ENCODE results near the gene TSPEAR. TPM values are rescaled to one million over a fixed set of nuclear protein-coding genes. Genes with fewer than 3 reads are reported as not detected.

Gene TSPEAR
- polyA plus RNA-seq, 12 donors, result 0.05 to 9.3 (median 0.18) TPM; not detected in 3

DNA sequence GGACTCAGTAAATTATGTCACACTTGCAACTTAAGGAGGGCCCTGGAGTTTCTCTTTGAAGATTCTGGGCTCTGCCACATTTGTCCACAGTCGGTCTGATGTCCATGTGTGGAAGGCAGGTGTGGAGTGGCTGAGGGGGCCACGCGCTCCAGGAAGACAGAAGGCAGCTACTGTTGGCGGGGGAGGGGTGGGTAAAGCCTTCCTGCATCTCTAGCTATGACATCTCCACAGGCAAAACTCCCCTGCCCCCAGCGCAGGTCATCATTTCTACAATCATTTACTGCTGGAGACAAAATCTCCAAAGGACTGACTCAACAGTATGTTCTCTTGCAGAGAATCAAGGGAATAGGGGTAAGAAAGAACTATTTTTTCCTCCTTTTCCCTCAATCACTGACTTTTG is 11.4 kb upstream of the TSPEAR start:
- no peak for DNase-seq

DNA sequence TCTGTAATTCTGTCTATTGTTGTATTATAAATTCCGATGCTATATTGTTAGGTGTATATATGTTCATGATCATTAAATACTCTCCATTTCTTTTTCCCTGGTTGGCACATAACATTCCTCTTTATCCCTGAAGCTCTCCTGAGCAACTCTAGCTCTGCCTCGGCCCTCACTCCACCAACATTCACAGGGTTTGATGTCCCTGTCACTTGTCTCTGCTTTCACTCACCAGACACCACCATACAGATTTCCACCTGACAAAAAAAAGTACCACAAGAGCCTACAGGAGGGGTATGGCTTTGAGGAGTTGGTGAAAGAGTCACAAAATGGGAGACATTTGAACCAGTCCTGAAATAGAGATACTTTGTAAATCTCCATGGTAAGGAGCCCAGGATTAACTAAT is 8.8 kb upstream of the TSPEAR start:
- DNase-seq, result no peak

DNA sequence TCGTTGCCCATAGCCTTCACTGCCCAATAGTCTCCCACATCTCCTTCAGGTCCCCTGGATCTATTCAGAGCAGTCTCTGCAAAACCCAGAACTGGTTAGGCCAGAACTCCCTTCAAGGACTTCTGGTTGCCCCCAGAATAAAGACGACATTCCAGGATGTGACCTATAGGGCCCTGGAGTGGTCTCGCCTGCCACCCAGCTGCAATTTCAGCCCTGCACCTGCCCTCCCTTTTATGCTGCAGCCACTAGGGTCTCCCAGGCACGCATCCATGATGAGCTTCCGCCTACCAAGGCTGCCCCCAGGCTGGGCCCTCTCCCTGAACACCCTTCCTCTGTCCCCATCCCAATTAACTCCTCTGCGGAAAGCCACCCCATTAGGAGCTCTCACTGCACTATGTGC is 7.2 kb upstream of the TSPEAR start:
- no peak for DNase-seq

DNA sequence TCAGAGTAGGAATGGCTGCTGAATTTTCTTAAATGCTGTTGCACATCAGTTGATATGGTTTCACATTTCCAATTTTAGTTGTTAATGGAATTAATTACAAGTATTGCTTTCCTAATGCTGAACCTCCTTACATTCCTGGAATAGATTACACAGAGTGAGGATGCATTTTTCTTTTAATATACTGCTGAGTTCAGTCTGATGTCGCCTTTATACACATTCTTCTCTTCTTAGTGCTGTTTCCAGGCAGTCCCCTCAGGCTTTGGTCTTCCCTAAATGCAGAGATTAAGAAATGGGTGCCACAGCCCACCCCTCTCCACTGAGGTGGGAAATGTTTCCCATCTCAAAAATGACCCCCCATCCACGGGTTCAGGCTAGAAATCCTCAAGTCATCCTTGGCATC is 6.7 kb upstream of the TSPEAR start:
- no peak for DNase-seq

DNA sequence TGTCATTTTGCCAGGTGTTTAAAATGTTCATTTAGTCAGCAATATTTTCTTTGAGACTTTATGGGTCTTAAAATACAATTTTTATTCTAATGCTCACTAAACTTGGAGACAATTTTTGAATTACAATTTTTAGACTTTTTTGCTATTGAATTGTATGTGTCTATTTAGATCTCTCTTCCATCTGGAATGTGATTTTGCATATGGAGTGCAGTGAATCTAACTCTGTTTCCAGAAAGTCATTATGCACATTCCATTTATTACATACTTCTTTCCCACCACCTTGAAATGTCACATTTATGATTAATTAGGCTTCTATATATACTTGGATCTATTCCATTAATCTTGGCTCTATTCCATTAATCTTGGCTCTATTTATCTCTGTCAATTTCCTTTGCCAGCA is 5.6 kb upstream of the TSPEAR start:
- DNase-seq, result no peak

DNA sequence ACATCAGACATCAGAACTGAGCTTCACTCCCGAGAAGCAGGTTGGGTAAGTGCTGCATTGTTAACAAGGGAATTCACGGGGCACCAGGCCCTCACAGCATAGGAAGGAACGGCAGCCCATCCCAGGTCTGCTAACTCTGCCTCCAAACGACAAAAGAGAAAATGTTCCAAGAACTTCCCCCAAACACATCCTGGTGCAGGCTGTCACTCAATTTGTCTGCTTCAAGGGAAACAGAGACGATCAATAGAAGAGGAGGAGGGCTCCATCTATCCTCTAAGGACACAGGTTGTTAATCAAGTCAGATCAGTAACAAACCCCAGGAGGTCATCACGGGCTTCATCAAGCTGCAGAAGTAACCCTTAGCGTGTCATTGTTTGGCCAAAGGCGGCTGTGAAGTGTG is 3.5 kb upstream of the TSPEAR start:
- DNase-seq, result no peak

DNA sequence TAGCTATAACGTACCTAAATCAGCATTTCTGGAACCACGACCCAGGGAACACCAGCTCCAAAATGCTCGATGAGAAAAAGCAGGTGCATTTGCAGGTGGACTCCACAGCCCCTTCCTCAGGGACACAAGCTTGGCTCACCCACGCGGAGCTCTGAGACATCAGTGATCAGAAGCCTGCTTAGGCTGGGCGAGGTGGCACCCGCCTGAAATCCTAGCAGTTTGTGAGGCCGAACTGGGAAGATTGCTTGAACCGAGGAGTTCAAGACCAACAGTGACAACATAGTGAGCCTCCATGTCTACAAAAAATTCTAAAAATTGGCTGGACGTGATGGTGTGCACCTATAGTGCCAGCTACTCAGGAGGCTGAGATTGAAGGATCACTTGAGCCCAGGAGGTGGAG is 2.5 kb upstream of the TSPEAR start:
- no peak for DNase-seq

DNA sequence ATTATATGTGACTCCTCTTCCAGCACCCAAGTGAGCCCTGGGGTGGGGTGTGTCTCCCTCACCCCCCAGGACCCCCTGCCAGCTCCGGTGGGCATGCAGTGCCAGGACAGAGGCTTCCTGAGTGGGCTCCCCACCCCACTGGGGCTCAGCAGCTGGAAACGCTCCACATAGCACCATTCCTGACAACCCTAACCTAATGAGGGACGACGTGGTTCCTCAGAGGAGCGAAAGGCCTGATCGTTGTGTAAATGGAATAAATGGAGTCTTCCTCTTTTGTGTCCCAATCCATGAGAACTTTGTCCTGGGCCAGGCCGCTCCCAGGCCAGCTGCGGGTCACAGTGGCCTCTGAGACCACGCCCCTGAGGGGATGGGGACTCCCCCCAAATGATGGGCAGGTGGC is 1.8 kb upstream of the TSPEAR start:
- DNase-seq, result no peak

DNA sequence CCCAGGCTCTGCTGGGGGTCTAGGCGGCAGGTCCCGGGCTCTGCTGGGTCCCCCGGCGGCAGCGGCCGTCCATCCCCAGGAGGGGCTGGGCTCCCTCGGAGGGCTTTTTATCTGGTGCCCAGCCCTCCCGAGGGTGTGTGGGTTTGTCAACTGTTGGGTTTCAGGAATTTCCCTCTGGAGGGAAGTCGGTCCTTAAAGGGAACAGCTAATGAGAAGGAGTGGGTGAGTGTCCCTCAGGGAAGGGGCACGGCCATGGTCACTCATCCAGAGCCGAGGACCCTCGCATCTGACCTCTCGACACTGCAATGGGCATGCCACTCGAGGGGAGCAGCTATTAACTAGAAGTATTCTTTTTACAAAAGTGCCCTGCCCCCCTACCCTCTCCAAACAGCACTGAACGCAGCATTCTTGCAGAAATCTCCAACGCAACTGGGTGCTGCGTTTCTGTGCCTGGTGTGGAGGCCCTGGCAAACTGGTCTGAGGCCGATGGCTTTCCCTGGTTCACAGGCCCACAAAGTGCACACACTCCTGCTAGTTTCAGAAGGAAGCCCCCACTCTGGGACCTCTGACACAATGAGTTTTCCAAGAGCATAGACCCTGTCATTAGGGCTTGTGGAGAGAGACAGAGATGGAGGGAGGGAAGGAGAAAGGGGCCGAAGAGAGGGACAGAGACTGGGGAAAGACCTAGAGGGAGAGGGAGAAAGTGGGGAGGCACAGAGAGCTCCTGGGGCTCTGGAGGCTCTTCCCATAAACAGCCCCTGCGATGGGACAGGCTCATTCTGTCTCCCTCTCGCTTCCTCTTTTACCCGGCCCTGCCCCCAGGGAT is 1.0 kb upstream of the TSPEAR start:
- DNase-seq, result no peak

DNA sequence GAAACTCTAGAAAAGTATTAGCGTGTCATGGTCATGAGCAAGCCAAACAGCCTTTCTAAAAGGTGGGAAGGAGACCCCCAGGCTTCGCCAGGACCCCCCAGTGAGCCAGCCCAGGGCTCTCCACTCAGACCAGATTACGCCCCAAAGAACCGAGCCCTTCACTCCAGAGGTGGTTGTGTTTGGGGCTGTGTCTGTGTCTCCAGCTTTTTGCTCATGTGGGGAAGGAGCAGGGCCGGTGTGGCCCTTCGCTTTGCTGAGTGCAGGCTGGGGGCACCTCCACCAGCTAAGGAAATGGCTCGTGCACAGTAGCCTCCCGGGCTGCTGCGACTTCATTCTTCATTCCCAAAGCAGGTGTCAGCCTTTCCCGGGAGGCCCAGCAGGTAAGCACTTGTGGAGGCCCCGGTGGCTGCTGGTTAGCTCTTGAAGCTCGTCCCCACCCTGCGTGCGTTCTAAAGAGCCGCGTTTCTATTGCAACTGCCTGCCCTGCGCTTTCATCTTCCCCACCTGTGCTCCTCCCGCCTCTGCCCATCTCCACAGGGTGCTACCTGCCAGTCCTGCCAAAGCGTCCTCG is 531 bp downstream of the TSPEAR start:
- DNase-seq, result no peak

DNA sequence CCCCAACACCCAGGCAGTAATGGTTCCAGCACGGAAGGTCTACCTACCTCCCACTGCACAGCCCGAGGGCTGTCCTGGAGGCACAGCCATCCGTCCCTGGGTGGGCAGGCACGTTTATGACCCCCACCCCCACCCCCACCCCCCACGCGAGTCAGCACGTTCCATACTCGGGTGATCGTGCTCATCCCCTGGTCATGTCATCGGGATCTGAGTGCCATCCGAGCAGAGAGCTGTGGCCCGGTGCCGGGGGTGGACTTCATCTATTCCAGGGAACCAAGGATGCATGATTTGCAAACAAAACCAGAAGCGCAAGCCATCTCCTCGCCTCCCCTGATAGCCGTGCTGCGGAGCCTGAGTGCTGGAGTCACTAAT is 1.1 kb downstream of the TSPEAR start:
- no peak for DNase-seq

DNA sequence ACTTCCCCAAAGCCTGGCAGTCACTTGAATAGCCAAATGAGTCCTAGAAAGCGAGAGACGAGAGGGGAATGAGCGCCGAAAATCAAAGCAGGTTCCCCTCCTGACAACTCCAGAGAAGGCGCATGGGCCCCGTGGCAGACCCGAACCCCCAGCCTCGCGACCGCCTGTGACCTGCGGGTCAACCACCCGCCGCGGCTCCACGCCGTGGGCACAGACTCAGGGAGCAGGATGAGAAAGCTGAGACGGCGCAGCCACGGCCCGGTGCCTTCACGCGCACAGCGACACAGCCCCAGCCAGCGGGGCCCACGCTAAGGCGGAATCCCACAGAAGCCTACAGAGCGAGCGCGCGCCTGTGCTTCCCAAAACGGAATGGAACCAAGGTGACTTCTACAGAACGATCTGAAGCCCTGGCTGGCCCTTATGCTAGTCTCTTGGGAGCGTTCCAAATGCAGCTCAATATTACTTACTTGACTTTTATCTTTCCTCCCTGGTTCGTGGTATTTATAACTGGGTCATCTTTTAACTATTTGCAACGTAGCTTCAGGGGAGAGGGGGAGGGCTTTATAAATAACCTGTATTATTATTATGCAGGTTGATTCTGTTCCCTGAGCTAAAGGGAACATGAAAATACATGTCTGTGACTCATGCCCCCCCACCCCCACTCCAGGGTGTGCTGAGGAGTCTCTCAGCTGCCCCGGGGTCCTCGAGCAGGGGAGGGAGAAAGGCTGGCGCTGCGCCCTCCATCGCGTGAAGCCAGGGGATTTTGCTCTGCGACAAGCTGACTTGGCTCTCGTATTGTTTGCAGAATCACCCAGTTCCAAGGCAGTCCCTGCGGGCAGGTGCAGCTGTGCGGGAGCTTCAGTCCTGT is 1.7 kb downstream of the TSPEAR start:
- no peak for DNase-seq

DNA sequence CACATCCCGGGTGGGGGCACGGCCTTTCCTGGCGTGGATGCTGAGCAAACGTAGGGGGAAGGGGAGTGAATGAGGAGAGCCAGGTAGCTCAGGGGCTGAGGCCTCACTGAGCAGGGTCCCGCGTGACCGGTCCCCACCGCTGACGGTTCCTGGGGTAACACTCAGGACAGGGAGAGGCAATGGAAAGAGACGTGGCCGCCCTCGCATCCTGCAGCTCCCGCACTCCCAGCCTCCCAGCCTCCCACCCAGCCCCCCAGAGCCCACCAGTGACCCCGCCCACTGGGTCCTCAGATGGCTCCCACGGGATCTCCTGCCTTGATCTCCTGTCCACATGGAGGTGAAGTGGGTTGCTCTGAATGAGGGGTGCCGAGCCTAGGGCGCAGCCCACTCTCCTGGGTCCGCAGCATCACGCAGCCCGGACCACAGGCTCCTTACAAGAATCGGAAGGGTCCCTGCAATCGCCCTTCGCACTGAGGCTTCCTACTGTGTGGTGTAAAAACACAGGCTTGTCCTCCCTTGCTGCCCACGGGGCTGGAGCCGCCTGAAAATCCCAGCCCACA is 2.4 kb downstream of the TSPEAR start:
- DNase-seq, result no peak

DNA sequence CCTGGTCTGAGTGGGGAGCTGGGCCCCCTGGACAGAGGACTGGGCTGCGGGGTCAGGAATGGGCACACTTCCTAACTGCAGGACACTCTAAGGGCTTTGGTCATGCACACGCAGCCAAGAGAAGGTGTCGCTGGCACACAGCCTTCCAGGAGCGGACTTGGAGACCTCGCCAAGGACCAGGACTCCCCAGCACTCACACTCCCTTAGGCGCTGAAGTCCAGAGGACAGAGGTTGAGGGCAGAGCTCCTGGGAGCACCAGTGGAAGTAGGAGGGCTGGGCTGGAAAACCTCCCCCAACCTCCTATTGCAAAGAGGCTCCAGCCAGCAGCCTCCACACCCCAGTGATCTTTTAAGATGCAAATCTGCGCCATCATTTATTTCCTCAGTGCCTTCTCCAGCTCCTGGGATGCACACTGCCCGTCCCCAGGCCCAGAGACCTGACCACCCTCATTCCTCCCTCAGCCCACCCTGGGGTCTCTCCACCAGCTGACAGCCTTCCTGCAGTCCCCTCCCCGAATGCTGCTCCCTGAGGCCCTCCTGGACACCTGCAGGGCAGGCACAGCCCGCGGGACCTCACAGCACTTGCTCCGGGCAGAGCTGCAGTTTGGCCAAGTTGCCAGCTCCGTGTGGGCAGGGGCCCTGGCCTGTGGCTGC is 3.0 kb downstream of the TSPEAR start:
- DNase-seq, result no peak

DNA sequence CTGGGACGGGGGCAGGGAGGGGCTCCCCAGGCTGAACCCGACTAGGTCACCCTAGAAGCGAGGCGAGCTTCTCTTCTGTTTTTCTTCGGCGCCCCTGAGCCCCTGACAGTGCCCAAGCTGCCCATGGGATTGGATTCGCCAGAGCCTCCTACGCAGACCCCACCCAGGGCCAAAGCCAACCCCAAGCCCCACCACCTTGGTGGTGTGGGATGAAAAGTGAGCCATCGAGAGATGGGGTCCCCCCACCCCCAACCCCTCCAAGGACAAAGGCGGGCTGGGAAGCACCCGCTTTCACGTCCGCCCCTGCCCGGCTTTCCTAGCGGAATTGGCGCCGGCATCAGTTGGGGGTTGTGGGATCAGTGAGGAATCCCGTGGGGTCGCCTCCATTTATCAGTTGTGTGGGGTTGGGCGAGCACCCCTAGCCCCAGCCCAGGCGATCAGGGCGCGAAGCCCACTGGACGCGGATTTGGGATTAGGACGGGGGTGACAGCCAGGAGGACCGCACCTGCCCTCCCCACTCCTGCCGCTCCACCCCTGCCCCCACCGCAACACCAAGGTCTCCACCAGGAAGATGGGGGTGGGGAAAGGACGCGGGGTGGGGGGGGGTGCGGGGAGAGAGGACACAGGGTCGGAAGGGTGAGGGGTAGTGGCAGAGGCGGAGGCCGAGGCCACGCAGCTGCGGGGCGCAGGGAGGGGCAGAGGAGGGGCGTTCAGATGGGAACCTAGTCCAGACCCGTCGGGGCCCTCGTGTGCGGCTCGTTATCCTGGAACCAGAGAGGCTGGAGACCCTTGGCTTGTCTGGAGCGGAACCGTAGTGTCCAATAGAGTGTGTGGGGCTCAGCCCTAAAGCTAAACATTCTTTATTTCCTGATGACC is 4.4 kb downstream of the TSPEAR start:
- no peak for DNase-seq

DNA sequence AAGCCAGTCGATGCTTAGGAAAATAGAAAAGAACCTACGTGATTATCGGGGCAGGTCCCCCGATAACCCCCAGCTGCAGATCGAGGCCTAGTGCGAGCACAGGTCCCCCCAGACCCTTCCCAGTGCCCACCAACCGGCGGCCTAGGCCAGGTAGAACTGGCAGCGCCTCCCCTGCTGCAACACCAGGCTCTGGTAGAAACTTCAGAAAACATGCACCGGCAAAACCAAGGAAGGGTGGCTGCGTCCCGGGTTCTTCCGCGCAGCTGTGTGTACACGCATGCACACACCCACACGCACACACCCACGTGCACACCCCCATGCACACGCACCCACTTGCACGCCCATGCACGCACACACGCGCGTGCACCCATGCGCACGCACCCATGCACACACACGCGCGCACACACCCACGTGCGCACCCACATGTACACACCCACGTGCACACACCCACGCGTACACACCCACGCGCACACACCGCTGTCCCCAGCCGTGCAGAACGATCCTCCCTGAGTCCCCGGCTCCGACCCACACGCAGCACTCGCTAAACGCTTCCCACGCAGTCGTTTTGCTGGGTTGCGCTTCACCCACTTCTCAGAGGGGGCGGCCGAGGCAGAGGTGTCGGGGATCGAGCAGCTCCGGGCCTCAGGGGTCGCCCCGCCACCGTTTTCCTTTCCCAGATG is 5.2 kb downstream of the TSPEAR start:
- DNase-seq, result no peak

DNA sequence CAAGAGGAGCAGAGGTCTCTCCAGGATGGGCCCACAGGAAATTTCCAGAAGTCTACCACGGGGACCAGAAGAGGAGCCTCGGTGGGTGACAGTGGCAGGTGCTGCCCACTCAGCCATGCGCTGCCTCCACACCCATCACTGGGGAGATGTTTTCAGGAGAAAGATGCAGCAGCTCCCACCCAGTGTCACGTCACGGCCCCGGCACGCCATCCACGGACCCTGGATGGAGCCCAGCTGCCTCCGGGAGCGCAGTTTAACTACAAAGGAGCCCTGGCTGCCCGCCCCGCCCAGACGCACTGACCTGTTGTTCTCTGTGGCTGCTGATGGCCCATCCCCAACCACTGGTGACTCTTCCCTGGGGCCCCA is 6.8 kb downstream of the TSPEAR start:
- no peak for DNase-seq

DNA sequence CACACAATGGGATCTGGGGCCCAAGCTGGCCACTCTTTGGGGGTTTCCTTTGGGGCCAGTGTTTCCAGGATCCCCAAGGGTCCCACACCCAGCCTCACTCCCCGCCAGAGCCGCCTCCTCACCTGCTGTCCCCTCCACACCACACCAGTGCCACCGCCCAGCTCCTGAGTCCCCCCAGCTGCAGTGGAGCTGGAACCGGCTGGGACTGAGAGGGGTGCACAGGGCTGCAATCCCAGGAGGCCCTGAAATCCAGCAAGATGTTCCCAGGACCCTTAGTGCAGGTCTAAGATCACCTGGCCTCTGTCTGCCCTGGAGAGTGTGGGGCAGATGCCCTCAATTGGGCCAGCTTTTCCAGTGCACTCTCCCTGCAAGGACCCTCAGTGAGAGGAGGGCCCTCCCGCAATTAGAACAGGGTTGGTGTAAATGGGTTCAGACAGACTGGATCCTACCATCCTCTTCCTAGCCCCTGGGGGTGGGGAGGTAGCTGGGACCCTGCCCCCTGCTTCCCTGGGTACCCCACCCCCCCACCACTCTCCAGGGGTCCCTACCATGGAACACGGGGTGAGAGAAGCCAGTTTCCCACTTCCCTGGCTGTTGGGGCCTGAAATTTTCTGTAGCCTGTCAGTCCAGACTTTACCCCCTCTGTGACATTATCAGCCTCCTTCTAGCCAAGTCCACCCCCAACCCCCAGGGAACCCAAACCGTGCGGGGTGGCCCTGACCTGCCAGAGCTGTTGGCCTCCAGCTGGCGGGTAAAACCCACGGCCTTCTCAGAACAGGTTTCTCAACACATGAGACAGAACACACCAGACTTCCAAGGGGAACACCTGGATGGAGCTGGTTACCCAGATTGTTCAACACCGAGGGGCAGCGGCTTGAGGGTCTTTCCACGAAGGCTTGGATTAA is 7.4 kb downstream of the TSPEAR start:
- DNase-seq, result no peak

DNA sequence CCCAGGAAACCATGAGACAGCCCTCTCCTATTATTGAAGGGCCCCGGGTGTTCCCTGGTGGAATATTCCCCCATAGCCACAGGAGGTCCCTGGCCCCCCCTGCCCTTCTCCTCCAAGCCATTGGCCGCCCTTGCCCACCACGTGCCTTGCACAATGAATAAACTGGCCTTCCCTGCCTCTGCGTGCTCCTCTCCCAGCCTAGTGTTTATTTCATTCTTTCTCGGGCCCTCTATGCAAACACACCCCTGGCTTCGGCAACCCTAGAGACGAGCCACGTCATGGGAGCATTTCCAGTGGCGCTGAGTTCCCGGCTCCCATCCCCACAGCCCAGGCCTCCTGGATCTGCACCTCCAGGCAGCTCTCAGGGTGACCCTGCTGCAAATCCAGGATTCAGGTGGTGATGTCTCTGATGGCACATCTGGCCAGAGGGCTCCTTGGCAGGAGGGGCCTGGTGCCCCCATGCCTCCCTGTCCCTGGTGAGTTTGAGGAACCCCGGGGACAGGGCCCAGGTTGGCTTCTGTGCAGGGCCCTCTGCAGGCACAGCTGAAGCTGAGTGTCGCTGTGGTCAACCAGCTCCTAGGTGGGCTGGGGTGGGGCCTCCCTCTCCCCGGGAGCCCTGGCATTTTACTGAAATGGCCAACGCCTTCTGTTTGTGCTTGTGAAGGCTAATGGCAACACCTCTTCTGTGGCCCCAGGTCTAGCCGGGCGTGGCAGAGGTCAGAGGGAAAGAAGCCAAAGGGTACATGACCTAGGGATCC is 8.2 kb downstream of the TSPEAR start:
- DNase-seq, result no peak

Measured in muscle of arm (tissue), 12 donors.